Activated CD4-positive, CD25-positive, alpha-beta regulatory T cell treated with anti-CD3 and anti-CD28 coated beads, Interleukin-2, amount 50 U/mL, for 16 hours (primary cell): ENCODE data around the gene NPC1L1.

Experiments
- DNase-seq: peaks from one replicate; pipeline ENCODE4 v3.0.0-alpha.2; 2020; ENCODE audit warnings: low read depth, low spot score

Gene NPC1L1

DNA sequence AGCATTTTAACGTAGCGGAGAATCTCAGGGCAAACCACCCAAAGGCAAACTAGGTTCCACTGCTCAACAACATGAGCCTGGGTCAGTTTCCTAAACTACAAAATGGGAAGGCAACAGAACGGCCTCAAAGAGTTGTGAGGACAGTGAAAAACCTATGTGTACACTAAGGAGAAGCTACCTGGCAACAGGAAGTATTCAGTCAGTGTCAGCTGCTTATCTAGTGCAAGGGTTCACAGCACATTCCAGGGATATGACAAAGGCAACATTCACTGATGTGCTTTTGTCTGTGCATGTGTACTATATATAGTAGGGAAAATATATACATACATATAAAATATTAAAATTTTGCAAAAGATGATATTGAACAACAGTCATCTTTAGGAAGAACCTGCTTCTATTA lies 67.8 kb downstream of the NPC1L1 start:
- no peak for DNase-seq

DNA sequence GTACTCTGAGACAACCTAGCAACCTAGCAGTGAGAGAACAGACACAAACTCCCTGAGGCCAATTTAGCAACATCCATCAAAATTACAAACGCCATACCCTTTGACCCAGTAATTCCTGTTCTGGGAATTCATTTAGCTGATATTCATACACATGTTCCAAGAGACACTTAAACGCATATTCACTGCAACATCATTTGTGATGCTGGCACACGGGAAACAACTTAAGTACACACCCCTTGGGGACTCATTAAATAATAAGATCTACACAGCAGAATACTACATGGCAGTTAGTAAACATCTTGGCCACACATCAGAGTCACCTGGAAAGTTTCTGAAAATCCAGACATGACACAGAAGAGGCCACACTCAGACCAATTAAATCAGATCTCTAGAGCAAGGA lies 68.3 kb downstream of the NPC1L1 start:
- no peak for DNase-seq

DNA sequence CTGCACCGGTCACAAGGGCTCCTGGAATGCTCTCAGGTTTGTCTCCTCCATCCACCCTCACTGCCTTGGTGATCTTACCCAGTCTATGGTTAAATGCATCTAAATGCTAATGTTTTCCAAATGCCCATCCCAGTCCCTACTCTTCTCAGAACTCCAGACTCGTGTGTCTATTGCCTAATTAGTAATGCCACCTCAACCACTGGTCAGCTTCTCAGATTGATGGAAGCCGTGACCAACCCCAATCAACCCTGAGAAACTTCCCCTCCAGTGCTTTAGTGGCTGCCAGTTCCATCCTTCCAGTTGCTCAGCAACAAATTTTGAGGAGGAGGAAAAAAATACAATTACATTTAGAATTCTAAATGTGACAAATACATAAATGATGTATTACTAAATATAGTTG lies 69.3 kb downstream of the NPC1L1 start:
- no peak for DNase-seq

DNA sequence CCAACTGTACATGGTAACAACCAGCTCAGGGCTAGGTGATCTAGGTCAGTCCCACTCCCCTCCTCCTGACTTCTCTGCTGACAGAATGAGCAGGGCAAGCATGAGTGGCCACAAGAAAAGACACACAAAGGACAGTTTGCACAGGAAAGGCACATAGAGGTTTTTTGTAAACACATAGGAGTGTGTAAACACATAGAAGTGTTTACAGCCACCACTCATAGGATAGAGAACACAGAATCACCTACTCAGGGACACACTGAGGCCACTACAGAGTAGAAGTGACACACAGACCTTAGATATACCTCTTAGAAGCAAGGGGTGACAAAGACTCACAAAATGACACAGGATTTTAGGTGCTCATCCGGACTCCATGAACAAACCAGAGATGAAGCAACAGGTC lies 69.7 kb downstream of the NPC1L1 start:
- DNase-seq = no peak

DNA sequence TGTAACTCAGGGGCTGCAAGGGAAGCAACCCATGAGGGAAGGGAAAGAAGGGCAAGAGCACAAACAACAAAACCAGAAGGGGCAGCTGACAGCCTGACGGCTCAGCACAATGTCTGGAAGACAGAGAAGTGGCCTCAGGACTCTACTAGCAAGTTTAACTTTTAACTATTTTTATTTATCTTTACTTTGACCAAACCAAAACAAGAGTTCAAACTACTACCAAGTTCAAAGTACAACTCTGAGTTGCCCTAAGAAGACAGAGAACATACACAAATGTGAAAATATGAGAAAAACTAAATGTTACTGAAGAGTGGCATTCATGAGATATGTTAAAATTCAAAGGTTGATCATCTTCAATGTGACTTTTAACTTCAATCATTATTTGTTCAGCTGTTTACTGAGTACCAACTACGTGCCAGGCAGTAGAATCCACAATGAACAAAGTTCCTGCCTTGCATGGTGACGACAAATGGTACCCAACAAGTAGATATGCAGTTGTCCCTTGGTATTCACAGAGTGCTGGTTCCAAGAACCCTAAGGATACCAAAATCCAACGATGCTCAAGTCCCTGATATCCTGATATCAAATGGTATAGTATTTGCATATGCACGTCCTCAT lies 70.4 kb downstream of the NPC1L1 start:
- DNase-seq = no peak

DNA sequence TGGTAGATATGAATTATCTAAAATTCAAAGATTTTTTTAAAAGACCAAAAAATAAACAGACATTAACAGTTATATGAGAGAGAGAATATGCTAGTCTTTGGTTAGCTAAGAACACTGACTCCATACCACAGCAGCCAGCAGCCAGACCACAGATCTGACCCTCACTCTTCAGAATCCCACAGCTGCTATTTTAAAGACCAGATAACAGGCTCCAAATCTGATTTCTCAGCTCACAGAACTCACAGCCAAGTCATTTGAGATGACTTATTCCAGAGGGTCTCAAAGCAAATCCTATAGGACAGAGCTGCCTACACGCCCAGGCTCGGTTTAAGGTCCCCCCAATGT lies 71.0 kb downstream of the NPC1L1 start:
- no peak for DNase-seq

DNA sequence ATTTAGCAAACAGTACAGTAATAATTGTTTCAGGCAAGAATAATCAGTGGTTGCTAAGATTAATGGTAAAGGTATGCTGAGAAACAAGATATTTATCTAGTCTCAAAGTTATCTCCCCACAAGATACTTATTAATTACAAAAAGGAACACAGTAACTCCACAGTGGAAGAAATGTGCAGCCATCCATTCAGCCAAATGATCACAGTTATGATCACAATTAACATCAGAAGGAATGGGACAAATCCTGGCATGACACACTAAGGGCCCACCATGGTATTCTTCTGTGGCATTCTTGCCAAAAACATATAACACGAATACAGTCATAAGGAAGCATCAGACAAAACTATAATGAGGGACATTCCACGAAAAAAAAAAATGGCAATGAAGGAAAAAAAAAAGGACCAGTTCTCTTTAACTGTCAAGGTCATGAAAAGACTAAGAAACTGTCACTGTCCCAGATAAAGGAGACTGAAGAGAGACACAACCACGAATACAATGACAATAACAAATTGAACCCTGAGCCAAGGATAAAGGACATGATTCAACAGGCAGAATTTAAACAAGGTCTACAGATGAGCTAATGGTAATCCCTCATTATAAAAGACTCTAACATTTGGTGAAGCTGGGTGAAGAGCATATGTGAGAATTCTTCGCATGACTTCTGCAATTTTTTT lies 71.5 kb downstream of the NPC1L1 start:
- DNase-seq = no peak

DNA sequence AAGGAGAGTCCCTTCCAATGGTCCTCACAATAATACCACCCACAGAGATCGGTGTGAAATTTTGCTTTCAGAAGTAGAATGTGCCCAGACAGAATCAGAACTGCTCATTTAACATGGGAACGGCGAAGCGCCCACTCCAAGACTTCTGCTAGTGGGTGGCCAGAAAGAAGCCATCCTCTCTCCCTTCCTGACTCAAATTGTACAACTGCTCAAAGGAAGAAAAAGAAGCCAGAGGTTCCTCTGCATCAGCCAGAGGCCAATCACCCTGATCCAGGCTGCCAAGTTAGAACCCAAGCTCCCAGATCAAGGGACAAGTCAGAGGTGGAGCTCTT lies 73.9 kb downstream of the NPC1L1 start:
- no peak for DNase-seq

DNA sequence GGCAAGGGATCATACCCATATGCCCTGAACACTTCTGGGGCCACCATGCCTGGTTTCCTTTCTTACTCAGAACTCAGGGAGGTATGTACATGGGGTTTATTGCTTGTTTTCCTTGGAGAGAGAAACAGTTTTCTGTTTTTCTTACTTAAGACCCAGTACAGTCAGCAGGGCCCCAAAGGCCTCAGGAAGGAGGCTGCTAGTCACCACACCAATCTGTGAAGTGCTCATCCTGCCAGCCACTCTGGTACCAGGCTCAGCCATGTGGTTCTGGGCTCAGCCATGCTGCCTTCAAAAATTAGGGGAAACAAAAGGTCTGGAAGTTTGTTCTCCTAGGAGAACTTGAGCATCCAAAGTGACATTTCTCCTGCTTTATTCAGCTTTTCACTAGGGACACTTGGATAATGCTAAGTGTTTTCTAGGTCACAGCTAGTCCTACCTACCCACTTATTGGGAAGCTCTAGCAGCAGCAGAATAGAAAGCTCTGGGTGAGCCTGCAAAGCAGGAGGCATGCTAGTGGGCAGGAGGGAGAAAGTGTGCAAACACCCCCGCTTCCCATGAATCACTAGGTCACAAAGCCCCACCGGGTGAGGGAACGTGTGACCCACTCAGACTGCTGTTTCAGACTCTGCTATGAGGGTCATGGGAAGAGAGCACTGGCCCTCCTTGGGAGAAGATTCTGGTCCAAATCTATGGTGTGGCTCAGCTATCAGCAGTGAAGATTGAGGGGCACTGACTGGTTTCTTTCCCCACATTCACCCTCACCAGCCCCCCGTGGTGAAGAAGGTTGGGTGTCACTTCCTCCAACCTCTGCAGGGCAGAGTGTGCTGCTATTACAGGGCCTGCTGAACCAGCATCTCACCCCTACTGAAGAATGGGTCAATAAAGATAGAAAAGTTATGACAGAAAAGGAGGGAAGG lies 74.6 kb downstream of the NPC1L1 start:
- DNase-seq = no peak

DNA sequence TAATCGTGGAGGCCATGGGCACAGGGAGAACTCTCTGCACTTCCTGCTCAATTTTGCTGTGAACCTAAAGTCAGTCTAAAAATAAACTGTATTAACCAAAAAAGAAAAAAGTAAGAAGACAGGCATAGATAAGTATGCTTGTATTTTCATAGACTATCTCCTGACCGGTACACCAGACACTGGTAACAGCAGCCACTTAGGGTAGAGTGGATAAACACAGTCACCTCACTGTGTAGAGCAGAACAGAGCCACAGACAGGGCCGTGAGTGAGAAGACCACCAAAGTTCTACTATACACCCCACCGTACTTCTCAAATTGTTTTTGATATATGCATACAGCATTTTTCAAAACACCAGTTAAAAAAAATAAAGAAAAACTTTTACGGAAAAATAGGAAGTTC lies 75.6 kb downstream of the NPC1L1 start:
- no peak for DNase-seq

DNA sequence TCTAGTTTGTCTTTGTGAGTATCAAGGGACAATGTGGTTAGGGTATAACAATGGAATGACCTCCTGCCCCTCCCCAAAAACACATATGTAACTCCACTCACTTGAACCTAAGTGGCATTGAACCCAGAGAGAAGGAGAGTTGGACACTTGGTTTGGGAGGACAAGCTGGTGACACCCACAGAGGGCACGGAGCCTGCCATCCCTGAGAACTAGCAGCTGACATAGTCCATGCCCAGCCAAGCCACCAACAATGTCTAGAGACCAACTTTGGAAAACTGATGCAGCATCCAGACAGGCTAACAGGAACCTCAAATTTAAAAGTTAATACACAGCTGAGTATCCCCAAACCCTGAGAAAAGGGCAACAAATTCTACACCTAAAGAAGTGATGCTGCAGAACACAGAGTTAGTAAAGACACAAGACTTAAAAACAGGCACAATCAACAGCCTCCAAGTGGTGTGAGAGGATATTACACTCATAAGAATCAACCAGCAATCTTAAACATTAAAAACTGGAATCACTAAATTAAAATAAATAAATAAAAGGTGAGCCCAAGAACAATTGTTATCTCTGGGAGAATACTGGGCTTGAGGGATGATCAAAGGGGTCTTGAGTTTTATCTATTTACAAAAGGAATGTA lies 77.8 kb downstream of the NPC1L1 start:
- no peak for DNase-seq
